22Rv1 (cell line): ENCODE data around the gene HS3ST3A1.

Source experiments
- ZFX ChIP-seq: fragments of 450-650 bp; IDR thresholded peaks from 2 replicates; pipeline ENCODE4 v1.6.1; 2017; ENCODE audit warnings: antibody characterized with exemption, borderline replicate concordance
- TF ChIP-seq, protein P1 (sequence below): fragments of 450-650 bp; IDR thresholded peaks from 2 replicates; pipeline ENCODE4 v1.5.1; 2017; ENCODE audit warnings: mild to moderate bottlenecking

DNA sequence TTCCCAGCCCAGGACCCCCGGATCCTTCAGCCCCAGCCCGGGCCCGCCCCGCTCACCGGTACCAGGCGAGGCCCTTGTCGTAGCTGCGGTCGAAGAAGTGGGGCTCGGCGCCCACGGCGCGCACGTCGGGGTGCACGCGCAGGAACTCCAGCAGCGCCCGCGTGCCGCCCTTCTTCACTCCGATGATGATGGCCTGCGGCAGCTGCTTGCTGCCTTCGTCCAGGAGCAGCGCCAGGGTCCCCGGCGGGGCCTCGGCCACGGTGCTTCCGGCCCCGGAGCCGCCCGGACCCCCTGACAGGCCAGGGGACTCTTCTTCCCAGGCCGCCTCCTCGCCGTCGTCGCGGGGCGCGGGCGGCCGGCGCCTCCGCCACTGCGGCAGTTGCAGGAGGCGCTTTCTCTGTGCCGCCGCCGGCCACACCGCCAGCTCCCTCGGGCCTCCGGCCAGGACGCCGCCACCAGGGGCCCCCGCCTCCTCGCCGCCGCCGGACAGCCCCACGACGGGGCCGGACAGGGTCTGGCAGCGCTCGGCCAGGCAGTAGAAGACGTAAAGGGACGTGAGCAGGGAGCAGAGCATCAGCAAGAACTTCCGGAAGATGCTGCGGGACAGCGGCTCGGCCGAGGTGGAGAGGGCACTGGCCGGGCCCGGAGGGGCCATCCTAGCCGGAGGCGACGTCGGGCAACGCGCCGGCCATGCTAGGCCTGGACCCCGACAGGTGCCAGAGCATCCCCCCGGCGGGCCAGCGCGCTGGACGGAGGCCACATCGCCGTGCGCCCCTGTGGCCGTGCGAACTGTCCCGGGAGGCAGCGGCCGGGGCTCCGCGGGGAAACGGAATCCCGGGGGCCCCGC is 1.0 kb downstream of the HS3ST3A1 start:
- TF ChIP-seq, protein P1, sequence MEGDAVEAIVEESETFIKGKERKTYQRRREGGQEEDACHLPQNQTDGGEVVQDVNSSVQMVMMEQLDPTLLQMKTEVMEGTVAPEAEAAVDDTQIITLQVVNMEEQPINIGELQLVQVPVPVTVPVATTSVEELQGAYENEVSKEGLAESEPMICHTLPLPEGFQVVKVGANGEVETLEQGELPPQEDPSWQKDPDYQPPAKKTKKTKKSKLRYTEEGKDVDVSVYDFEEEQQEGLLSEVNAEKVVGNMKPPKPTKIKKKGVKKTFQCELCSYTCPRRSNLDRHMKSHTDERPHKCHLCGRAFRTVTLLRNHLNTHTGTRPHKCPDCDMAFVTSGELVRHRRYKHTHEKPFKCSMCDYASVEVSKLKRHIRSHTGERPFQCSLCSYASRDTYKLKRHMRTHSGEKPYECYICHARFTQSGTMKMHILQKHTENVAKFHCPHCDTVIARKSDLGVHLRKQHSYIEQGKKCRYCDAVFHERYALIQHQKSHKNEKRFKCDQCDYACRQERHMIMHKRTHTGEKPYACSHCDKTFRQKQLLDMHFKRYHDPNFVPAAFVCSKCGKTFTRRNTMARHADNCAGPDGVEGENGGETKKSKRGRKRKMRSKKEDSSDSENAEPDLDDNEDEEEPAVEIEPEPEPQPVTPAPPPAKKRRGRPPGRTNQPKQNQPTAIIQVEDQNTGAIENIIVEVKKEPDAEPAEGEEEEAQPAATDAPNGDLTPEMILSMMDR: no peak
- TF ChIP-seq ZFX: no peak
